Measurements from ENCODE around the gene POU2F1.

The POU2F1 gene

DNA sequence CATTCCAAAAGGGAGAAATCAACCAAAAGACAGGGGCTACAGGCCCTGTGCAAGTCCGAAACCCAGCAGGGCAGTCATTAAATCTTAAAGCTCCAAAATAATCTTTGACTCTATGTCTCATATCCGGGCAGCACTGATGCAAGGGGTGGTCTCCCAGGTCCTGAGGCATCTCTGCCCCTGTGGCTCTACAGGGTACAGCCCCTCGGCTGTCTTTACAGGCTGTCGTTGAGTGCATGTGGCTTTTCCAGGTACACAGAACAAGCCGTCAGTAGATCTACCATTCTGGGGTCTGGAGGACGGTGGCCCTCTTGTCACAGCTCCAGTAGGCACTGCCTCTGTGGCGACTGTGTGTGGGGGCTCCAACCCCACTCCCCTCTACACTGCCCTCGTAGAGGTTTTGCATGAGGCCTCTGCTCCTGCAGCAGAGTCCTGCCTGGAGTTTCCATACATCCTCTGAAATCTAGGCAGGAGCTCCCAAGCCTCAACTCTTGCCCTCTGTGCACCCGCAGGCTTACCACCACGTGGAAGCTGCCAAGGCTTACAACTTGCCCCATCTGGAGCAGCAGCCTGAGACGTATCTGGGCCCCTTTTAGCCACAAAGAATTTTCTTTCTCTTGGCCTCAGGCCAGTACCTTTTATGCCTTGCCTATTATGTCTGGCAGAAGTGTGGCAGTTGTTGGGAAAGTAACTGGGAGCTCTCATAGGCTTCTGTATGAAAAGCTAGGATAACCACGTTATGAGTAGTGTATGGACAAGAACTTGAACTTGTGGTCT, 52.5 kb downstream of the POU2F1 start:
- no peak for DNase-seq

GRCh38 chr1:167274061-167274460, 53.4 kb downstream of the POU2F1 start:
- DNase-seq, result no peak

GRCh38 chr1:167276969-167277368, 56.3 kb downstream of the POU2F1 start:
- no peak for DNase-seq

- no peak for DNase-seq
Observed at GRCh38 chr1:167278497-167278896, 57.8 kb downstream of the POU2F1 start.

- no peak for DNase-seq
Observed at GRCh38 chr1:167280912-167281311, 60.2 kb downstream of the POU2F1 start.

GRCh38 chr1:167288390-167289074, 67.8 kb downstream of the POU2F1 start:
- no peak for DNase-seq

DNA sequence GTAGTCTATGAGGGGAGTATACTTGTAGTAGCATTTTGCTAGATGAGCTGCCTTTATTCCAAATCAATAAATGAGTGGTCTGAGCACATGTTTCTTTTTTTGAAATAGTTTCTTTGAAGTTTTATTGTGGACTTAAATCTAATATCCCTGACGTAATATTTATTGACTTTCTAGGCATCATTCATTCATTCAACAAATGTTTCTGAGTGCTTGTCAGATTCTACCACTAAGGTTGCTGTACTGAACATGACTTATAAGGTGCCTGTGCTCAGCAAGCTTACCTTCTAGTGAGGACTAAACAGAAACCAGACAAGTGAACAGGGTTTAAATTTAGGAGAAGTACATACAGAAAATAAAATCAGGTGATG, 68.4 kb downstream of the POU2F1 start:
- DNase-seq, result no peak

DNA sequence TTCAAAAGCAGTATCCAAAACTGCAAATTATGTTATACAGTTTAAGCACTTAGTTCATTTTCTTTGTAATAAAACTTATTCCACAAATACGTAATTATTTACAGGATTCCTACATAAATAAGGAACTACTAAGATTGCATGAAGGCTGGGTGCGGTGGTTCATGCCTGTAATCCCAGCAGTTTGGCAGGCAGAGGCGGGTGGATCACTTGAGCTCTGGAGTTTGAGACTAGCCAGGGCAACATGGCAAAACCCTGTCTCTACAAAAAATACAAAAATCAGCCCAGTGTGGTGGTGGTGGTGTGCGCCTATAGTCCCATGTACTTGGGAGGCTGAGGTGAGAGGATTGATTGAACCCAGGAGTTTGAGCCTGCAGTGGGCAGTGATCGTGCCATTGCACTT, 69.3 kb downstream of the POU2F1 start:
- no peak for DNase-seq

DNA sequence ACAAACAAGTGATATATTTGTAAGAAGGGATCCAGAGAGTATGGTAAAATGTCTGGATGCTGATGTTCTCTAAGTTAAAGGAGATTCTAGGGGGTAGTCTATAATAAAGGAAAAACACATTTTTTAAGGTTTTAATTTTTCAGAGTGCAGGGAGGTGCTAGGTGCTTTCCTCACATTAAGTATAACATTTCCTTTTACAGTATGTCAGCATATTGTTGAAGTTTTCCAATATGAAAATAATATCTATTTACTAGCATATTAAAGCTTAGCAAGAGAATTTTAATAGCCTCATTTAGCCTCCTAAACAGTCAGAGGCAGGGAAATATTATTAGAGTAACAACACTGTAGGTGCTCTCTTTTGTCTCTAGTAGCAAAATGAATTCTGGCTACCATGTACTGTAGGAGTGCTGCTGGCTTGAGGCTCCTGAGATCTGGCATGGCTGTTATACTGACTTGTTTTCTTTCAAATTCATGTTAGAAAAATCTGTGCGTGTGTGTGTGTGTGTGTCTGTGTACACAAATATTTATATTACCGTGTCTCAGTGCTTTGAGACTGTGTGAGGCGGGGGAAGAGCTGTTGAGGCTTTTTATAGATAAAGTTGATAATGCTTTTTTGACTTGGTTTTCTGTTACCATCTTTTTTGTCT, 71.0 kb downstream of the POU2F1 start:
- DNase-seq, result no peak

- no peak for DNase-seq
Observed at GRCh38 chr1:167292216-167292615, 71.5 kb downstream of the POU2F1 start.

DNA sequence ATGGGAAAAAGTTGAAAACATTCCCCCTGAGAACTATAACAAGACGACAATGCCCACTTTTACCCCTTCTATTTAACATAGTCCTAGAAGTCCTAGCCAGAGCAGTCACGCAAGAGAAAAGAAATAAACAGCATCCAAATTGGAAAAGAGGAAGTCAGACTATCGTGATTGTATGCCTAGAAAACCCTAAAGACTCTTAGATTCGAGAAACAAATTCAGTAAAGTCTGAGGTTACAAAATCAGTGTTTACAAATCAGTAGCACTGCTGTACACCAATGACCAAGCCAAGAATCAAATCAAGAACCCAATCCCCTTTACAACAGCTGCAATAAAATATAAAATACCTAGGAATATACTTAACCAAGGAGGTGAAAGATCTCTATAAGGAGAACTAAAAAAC, 72.4 kb downstream of the POU2F1 start:
- DNase-seq, result no peak

GRCh38 chr1:167294528-167294927, 73.8 kb downstream of the POU2F1 start:
- no peak for DNase-seq

DNA sequence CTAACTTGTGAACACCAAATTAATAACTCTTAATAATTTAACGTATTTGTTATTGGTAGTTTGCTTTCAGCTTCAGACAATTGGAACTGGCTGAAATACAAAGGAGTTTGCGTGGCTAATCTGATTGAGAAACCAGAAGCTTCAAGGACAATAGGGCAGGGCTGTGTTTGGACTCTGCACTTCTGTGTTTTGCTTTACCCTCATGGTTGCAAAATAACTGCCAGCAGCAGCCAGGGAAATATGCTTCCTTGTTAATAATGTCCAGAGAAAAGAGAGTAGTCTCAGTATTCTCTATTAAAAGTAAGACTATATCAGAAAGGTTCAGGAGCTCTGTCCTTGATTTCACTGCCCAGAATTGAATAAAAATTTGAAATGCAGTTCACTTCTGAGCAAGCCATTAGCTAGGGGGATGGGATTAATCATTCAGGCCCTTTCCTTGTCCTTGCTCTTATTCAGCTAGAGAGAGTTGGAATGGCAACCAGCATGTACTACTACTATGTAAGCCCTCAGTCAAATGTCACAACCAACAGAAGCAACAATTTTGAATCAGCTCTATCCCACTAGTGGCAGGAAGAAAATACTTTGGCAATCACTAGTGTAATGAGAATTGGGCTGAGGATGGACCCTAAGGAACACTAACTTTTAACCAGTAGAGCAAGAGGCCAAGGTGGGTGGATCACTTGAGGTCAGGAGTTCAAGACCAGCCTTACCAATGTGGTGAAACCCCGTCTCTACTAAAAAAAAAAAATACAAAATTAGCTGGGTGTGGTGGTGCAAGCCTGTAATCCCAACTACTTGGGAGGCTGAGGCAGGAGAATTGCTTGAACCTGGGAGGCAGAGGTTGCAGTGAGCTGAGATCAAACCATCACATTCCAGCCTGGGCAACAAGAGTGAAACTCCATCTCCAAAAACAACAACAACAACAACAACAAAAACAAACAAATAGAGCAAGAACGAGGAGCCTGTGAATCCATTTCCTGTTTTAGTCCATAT, 76.8 kb downstream of the POU2F1 start:
- DNase-seq, result no peak

- DNase-seq, result no peak
Observed at GRCh38 chr1:167298325-167298724, 77.6 kb downstream of the POU2F1 start.

- DNase-seq, result peak; percentile 41
Observed at GRCh38 chr1:167301355-167301754, 80.7 kb downstream of the POU2F1 start.

DNA sequence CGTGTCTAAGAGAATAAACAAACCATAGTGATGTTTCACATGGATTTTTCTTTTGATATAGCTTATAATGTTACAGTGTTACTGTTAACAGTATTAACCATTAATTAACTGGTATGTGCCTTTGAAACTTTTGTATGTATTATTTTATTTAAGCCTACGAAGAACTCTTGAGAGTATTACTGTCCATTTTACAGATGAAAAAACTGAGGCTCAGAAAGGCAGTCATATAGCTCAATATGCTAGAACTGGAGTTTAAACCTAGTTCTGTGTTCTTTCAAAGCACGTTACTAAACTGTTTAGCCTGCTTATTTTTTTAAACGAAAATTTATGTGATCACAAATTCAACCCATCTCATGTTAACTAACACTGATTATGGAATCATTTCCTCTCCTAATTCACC, 83.5 kb downstream of the POU2F1 start:
- no peak for DNase-seq

- no peak for DNase-seq
Observed at GRCh38 chr1:167305059-167305705, 84.5 kb downstream of the POU2F1 start.

GRCh38 chr1:167305706-167306277, 85.1 kb downstream of the POU2F1 start:
- DNase-seq, result no peak

GRCh38 chr1:167310732-167311131, 90.0 kb downstream of the POU2F1 start:
- no peak for DNase-seq

DNA sequence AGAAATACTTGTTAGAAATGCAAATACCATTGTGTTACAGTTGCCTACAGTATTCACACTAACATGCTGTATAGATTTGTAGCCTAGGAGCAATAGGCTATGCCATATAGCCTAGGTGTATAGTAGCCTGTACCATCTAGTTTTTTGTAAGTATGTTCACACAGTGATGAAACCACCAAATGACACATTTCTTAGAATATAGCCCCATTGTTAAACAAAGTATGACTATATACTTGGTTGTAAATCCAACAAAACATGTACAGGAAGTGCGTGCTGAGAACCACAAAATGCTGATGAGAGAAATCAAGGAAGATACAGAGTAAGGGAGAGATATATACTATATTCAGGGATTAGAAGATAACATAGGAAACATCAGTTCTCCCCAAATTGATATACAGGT, 92.2 kb downstream of the POU2F1 start:
- no peak for DNase-seq

GRCh38 chr1:167314671-167315070, 94.0 kb downstream of the POU2F1 start:
- DNase-seq, result no peak

- DNase-seq, result no peak
Observed at GRCh38 chr1:167317463-167317862, 96.8 kb downstream of the POU2F1 start.

Measured in NCI-H526 treated with DMSO at 0.1 percent for 48 hours (cell line).